Vagina (tissue), 2 donors: ENCODE results near the gene NUDT17.

ENCODE experiments used
- POLR2A ChIP-seq, 2 donors: fragments of 450-650 bp; IDR thresholded peaks; one replicate each; pipeline ENCODE4 v1.6.1; 2017; ENCODE audit warnings: antibody characterized with exemption in 2 of 2, mild to moderate bottlenecking in 2 of 2, moderate library complexity in 2 of 2
- POLR2AphosphoS5 ChIP-seq, 2 donors: sonication (generic); formaldehyde crosslinking; IDR thresholded peaks; one replicate each; pipeline ENCODE4 v1.9.0; 2017; ENCODE audit warnings: antibody characterized with exemption in 2 of 2, mild to moderate bottlenecking in 2 of 2, low read depth in 1 of 2; ENCODE audit not compliant: insufficient read depth in 1 of 2
- TF ChIP-seq, protein P1 (sequence below), 3 experiments: fragments of 450-650 bp in 2 of 3; fragments of 200-600 bp in 1 of 3; sonication (generic) in 1 of 3; IDR thresholded peaks; one replicate each; pipeline ENCODE4 v1.5.1; 2017 to 2019; ENCODE audit warnings: antibody characterized with exemption in 3 of 3, mild to moderate bottlenecking in 2 of 3, moderate library complexity in 2 of 3

DNA sequence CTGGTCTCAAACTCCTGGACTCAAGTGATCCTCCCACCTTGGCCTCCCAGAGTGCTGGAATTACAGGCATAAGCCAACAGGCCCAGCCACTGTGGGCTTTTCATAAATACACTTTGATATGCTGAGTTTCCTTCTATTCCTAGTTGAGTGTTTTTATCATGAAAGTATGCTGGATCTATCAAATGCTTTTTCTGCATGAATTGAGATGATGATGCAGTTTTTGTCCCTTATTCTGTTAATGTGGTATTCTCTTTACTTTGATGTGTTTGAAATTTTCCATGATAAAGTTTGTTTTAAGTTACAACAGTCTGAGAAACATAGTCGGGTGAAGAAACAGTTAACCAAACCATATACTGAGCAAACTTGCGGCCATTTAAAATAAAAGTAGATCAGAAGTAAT, 45.6 kb upstream of the NUDT17 start:
- TF ChIP-seq POLR2A (IDR thresholded peaks at IDR 0.05) (no peak), POLR2AphosphoS5 (IDR thresholded peaks at IDR 0.05; ENCODE audit: insufficient read depth in 1 of 2, low read depth in 1 of 2) (no peak)
- TF ChIP-seq, protein P1, sequence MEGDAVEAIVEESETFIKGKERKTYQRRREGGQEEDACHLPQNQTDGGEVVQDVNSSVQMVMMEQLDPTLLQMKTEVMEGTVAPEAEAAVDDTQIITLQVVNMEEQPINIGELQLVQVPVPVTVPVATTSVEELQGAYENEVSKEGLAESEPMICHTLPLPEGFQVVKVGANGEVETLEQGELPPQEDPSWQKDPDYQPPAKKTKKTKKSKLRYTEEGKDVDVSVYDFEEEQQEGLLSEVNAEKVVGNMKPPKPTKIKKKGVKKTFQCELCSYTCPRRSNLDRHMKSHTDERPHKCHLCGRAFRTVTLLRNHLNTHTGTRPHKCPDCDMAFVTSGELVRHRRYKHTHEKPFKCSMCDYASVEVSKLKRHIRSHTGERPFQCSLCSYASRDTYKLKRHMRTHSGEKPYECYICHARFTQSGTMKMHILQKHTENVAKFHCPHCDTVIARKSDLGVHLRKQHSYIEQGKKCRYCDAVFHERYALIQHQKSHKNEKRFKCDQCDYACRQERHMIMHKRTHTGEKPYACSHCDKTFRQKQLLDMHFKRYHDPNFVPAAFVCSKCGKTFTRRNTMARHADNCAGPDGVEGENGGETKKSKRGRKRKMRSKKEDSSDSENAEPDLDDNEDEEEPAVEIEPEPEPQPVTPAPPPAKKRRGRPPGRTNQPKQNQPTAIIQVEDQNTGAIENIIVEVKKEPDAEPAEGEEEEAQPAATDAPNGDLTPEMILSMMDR (IDR thresholded peaks at IDR 0.05): no peak
